HG03097 (cell line): Measurements from ENCODE around the gene FHOD3.
"Not testable (repeated sequence)": the region's sequence is repeated elsewhere in the genome, so short reads cannot be mapped to it uniquely, and the experiment has no call there.

Experiments used
- ATAC-seq: cut with Tn5 transposase; IDR thresholded peaks from one replicate; pipeline ENCODE4 v1.9.1; 2021; ENCODE audit not compliant: unreplicated experiment, low FRiP score

FHOD3 gene

DNA sequence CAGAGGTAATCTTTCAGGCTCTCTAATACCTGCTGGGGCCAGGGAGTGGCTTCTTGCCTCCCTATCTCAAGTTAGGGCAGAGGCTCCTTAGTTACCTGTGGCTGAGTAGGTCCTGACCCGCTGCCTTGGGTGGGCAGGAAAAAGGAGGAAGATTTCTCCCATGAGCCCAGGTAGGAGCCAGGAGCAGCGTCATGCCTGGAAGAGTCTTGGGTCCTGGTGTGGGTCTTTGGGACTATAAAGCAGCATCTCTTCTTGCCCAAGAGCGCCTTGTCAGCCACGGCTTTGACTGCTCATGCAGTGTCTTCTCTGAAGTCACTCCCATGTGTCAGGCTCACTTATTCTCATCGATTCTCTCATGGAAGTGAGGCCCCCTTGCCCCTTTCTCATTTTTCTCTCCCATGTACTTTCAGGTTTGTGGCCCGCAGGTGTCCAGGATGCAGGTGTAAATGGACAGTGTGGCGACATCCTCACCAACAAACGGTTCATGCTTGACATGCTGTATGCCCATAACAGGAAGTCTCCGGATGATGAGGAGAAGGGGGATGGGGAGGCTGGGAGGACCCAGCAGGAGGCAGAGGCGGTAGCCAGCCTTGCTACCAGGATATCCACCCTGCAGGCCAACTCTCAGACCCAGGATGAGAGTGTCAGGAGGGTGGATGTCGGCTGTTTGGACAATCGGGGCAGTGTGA is 420.1 kb downstream of the FHOD3 start:
- no peak for ATAC-seq

DNA sequence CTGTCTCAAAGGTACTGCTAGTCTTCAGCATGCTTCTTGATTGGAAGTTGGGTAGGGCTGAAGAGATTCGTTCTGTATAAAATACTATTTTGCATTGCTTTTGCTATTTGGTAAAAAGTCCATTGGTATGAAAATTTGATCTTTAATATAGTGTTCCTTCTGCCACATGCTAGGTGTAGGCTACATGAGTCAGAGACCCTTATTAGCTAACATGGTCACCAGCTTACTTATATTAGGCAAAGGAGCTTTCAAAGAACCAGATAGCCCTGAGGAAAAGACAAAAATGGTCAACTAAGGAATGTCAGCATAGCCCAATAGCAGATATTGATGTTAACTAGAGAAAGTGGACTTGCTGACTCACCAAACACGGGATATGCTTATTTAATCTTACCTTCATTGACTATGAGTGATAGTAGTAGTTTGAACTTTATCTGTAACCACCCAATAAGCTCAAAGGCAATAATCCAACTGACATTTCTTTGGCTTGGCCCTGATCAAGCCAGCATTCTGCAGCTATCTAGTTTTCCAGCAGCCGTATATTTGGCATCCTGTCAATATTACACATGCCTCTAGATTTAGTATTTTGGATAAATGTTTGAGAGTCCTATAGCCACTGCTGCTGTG is 421.3 kb downstream of the FHOD3 start:
- no peak for ATAC-seq

DNA sequence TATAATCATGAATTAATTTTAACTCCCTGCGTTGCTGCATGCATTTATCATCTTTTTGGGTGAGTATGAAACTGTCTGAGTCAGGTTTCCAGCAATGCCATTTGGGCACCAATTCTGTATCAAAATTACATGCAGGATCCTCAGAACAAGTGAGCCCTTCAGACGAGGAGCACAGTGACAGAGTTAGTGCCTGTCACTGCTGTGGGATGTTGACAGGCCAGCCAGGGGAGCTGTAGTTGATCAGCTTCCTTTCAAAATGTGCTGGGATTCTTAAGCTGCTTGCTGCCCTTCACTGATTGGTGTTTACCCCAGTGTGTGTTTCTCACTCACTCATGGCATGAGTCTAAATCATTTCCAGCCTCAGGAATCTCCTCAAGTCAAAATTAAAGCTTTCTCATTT is 422.1 kb downstream of the FHOD3 start:
- ATAC-seq: no peak

DNA sequence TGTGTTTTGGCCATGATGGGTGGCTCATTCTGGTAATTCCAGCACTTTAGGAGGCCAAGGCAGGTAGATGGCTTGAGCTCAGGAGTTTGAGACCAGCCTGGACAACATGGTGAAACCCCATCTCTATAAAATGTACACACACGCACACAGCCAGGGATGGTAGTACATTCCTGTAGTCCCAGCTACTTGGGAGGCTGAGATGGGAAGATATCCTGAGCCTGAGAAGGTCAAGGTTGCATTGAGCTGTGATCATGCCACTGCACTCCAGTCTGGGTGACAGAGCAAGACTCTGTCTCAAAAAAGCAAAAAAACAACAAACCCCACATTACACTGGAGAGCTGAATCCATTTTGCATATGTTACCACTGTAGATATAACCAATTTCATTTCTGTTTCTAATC is 423.8 kb downstream of the FHOD3 start:
- ATAC-seq: not testable (repeated sequence)

DNA sequence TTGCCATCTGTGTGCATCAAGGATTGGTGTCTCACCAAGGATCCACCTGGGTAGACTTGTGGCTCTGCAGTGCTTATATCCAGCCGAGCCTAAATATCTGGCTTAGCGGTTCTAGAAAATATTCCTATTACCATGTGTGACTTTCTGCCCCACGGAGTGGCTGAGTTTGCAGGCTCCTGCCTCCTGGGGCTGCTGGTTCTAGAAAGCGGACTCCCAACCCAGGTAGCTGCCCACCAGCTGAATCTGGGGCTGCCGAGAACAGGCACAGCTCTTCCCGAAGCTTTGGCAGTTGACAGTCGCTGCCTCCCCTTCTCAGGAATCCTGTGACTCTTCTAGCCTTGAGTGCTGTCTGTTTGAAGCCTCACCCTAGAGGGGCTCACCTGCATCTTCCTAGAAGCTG is 426.7 kb downstream of the FHOD3 start:
- no peak for ATAC-seq

DNA sequence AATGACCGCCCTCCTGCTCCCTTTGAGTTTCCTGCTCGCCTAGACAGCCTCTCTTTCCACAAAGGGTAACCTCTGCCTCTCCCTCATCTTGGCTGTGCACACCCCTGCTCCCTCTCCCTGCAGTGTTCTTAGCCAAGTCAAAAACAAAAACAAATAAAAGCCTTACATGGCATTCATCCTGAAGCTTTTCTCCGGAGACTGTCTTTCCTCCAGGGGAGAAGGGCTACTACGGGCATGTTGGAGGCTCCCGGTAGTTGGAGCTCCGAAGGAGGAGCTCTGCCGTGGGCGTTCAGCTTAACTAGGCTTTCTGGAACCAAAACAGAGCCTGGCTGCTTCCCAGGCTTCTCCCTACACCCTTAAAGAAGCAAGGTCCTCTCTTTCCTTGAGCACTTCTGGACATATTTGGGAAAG is 427.1 kb downstream of the FHOD3 start:
- no peak for ATAC-seq

DNA sequence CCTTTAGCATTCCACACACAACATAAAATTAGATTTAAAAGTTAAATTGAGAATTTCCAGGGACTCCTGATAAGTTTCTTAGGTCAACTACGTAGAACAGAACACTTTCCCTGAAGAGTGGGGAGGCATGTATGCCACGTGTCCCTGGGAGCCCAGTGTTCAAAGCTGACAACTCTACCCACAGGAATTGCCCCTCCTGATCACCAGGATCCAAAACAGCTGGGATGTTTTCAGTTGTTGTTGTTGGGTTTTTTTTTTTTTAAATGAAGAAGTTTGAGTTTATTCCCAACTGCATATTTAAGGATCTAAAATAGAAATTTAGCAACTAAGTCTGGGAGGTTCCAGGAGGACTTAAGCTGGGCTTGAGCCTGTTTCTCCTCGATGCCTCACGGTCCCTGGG is 430.8 kb downstream of the FHOD3 start:
- ATAC-seq: no peak

DNA sequence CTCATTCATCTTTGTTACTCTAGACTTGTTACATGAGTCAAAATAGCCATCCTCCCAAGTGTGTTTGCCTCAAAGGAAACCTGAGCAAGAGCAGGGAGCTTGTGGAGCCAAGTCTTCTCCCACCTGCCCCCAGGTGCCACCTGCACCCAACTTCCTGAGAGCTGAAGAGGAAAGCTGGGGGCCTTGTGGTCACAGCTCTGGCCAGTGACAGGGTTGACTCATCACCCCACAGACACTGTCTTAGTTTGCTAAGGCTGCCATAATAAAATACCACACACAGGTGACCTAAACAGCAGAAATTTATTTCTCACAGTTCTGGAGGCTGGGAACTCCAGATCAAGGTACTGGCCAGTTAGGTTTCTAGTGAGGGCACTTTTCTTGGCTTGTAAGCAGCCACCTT is 431.7 kb downstream of the FHOD3 start:
- ATAC-seq: no peak

DNA sequence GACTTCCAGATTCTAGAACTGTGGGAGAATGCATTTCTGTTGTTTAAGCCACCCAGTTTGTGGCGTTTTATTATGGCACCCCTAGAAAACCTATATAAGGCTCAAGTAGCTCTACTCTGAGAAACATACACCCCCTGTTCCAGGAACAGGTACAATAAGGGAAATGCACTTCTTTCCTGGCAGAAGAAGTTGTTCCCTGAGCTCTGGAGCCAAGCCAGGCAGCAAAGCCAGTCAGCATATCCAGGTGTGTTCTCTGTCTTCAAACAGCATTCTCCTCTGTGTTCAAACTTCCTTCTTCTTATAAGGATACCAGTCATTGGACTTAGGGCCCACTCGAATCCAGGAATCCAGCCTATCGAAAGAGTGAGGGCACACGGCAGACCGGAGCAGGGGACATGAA is 434.8 kb downstream of the FHOD3 start:
- no peak for ATAC-seq

DNA sequence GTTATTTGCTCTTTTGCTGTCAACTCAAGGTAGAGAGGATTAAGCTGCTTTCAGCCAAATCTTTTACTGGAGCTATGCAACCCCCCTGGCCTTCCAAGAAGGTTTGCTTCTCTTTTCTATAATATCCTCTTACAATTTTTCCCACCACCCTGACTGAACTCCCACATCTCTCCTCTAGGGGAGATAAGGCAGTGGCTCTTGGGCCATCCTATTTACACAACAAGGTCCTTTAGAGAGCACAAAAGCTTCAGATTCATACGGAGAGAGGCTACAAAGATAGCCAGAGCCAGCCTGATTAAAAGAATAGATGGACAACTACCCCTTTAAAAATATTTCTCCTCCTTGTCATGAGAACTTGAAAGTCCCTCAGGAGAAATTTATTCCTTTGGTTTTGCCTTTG is 435.6 kb downstream of the FHOD3 start:
- no peak for ATAC-seq

DNA sequence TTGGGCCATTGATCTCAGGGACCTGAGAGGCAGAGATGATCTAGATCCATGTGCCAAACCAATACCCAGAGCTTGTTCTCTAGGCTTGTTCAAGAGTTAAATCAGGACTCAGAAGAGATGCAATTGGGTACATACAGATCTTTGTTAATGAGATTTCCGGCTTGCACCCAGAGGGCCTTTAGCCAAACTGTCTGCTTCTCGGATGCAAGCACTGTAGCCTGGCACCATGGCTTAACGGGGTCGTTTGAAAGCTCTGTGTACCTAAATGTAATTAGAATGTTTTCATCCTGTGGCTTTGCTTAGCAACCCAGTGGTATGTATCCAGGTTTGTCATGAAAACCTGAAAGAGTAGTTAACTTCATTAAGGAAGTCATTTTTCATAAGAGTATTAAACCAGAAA is 437.1 kb downstream of the FHOD3 start:
- ATAC-seq: no peak

DNA sequence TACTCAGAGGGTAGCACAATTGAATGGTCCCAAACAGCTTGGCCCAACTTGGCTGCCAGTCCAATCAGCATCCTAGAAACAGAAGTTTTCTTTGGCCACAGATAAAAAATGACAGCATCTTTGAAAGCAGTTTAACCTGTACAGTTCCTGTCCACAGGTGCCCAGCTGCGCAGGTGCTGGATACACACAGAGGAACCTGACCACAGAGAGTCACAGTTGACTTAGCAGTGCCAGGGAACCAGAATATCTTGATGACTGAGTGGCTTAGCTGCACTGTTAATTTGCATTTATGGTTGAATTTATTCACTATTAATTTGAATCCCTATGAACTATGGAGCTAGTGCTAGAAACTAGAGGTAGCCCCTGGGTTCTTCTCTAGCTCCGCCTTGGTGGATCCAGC is 437.6 kb downstream of the FHOD3 start:
- no peak for ATAC-seq

DNA sequence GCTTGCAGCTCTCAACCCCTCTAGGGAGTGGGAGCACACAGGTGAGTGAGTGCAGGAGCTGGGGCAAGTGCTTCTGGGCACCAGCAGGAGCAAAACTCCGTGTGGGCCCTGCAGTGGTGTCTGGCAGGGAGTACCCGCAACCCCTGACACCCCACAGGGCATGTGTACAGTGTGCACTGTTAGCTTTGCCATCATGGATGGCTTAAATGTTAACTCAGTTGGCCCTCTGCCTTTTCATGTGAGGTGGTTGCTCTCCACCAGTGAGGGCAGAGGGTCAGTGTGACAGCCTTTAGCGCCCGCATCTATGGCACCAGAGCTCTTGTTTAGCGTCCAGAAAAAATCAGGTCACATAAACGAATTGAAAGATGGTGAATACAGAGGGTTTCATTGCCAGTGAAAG is 438.6 kb downstream of the FHOD3 start:
- no peak for ATAC-seq

DNA sequence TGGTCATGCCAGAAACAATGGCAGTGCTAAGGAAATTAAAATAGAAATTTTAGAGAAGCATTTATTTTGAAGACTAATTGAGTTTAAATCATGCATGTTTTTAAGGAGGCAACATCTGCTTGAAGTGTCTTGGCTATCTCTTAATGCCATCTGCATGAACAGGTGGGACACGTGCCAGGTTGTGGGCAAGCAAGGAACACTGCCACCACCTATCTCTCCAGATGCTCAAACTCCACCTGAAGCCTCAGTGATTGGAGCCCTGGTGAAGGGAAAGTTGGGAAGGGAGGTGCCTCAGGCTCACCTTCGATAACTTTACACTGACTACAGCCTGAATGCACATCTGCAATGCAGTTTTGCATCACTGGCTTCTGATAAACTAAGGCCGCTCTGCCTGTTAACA is 439.8 kb downstream of the FHOD3 start:
- ATAC-seq: no peak

DNA sequence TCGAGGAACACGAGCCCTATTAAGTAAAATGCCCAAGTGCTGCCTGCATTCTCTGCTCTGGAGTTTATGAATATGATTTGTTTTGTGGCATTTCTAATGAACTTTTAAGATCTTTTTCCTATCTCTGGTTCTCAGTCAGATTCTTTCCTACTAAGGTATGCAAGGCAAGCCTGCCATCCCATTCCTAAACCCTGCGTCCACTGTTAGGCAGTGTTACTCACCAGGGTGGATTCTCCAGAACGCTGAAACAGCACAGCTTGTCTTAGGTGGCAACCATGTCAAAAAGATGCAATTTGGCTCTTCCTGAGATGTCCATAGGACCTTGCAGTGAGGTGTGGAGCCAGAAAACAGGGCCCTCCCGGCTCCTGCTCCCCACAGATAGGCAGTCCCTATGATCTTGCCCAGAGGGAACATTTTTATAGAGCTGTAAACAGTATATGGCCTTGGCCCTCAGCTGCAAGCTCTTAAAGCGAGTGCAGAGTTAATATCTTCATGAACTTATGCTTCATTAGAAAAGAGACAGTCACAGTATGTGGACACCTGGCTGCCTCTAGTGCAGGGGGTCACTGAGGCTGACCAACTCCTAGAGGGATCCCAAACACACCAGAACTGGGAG is 446.9 kb downstream of the FHOD3 start:
- no peak for ATAC-seq

DNA sequence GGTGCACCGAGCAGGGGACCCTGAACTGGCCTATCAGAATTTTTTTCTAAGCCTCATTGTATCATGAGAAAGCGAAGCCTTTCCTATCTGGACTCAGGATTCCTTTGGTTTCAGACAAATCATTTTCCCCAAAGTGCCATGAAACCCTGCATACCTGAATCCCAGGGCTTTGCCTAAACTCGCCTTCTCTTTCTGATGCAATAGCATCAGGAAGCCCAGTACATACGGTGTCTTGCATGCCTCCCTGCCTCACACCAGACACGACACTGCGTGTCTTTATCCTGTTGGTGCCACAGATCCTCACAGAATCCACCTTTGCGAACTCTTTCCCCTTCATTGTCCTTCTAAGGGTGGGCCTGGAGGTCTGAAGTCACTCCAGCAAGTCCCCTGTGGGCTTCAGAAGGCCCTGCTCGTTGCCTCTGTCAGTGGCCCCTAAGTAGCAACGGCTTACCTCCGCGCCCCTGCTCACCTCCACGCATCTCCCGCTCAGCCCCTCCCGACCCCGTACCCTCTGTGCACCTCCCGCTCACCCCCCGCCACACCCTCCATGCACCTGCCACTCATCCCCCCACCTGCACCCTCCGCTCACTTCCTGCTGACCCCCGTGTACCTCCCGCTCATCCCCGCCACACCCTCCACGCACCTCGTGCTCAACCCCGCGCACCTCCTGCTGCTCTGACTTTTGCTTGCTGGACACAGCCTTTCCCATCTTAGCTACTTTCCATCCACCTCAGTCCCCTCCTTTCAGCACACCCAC is 447.9 kb downstream of the FHOD3 start:
- ATAC-seq: no peak

DNA sequence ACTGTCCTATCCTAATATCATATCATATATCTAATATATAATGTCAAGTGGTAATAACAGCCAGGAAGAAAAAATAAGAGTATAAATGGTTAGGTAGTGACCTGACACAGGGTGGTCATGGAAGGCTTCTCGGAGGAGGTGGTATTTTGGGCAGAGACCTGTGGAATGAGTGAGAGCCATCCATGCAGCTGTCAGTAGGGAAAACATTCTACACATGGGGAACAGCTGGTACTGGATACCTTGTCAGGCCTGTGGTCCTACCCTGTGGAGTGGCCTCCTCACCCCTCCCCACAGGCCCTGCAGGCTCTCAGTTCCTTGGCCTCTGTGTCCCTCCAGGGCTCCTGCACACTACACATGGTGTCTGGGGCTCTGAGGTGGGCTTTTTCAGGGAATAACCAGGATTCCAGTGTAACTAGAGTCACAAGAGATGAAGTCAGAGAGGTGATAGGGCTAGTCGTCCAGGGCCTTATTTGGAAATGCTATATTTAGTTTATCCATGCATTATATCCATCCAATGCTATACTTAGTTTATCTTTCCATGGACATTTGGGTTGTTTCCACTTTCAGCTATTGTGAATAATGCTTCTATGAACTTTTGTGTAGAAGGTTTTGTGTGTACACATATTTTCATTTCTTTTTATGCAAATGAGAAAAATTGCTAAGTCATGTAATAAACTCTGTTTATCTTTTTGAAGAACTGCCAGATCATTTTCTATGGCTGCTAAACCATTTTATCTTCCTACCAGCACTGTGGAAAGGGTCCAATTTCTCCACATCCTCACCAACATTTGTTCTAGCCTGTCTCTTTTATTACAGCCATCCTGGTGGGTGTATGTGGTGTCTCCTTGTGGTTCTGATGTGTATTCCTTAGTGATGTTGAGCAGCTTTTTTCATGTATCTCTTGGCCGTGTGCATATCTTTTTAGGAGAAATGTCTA is 455.7 kb downstream of the FHOD3 start:
- no peak for ATAC-seq

DNA sequence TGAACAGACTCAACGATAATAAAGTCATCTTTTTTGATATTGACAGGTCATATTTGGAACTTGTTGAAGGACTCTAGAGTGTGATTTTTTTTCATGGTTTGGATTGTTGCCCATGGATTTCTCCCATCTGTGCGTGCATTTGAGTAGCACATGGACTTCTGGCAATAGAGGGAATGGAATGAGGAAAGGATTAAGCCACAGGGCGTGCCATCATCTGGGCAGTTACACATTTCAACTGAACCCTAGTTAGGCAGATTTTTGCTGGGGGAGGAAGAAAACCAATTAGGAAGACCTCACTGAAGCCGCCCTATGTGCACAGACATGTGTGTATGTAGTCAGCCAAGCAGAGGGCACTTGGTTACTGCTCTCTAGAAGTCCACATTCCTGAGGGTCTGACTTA is 458.7 kb downstream of the FHOD3 start:
- no peak for ATAC-seq

DNA sequence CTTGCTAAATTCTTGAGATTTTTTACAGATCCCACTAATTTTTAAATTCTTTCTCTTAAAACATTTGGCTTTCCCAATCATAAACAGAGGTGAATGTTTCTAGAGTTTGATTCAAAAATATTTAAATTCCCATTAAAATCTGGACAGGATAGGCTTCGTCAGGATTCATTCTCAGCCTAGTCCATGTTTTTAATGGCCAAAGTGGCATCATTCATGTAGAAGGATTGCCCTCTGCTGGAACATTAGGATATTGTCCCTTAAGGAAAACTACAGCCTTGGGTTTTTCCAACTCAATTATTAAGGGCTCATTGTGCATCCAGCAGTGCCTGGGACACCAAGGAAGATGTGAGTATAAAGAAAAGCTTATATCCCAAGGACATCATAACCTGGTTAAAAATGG is 459.6 kb downstream of the FHOD3 start:
- no peak for ATAC-seq

DNA sequence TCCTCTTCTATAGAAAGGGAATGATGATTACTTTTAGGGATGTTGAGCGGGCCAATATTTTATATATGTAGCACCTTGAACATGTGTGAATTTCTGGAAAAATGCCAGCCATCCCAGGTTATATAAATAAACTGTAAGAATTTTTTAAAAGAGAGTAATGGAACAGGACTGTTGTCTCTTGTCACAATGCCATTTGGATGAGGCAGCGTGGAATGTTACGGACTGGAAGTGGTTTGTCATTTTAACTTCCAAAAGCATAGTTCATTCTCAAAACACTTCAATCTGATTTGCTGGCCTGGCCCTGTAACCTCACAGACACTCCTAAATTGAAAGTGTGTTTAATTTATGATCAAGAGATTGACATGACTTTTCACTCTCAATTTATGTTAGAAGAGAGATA is 460.5 kb downstream of the FHOD3 start:
- ATAC-seq: no peak
